Loucy (cell line): Measurements from ENCODE around the gene UCP3.
A peak's percentile ranks its signal among the peaks of the same experiment; 100 is the strongest.

ENCODE experiments used
- H2AFZ ChIP-seq: fragments of 200-600 bp; sonication (generic); 2 replicates; pipeline ENCODE4 v1.6.0; 2016; ENCODE audit warnings: antibody characterized with exemption, mild to moderate bottlenecking, low read length, moderate library complexity
- H3F3A ChIP-seq: fragments of 200-600 bp; 2 replicates; pipeline ENCODE4 v1.6.0; 2016; ENCODE audit warnings: antibody characterized with exemption, low read depth, mild to moderate bottlenecking
- H3K27me3 ChIP-seq: fragments of 200-600 bp; sonication (generic); 2 replicates; pipeline ENCODE4 v1.6.1; 2014; ENCODE audit warnings: low read length, mild to moderate bottlenecking; ENCODE audit not compliant: insufficient read depth, poor library complexity, severe bottlenecking
- H3K36me3 ChIP-seq: fragments of 200-600 bp; sonication (generic); 2 replicates; pipeline ENCODE4 v1.6.1; 2016; ENCODE audit warnings: low read length; ENCODE audit not compliant: insufficient read depth
- H3K4me1 ChIP-seq: fragments of 200-600 bp; sonication (generic); 2 replicates; pipeline ENCODE4 v1.5.1; 2014; ENCODE audit warnings: low read length, mild to moderate bottlenecking; ENCODE audit not compliant: insufficient read depth, poor library complexity, severe bottlenecking
- H3K4me2 ChIP-seq: fragments of 200-600 bp; sonication (generic); 2 replicates; pipeline ENCODE4 v1.6.0; 2014; ENCODE audit warnings: antibody characterized with exemption, low read length, low read depth, mild to moderate bottlenecking; ENCODE audit not compliant: poor library complexity, severe bottlenecking
- H3K4me3 ChIP-seq: fragments of 200-600 bp; sonication (generic); 2 replicates; pipeline ENCODE4 v1.5.1; 2014; ENCODE audit warnings: low read length, mild to moderate bottlenecking, mixed read lengths; ENCODE audit not compliant: poor library complexity, severe bottlenecking
- H3K79me2 ChIP-seq: fragments of 200-600 bp; sonication (generic); 2 replicates; pipeline ENCODE4 v1.6.1; 2014; ENCODE audit warnings: low read length; ENCODE audit not compliant: insufficient read depth
- H3K9ac ChIP-seq: fragments of 200-600 bp; sonication (generic); 2 replicates; pipeline ENCODE4 v1.6.0; 2014; ENCODE audit warnings: mild to moderate bottlenecking, low read depth, low read length, moderate library complexity; ENCODE audit not compliant: poor library complexity, severe bottlenecking
- H3K9me2 ChIP-seq: fragments of 200-600 bp; sonication (generic); replicated peaks from 2 replicates; pipeline ENCODE4 v1.6.1; 2016; ENCODE audit warnings: low read depth, low read length, mixed read lengths
- H3K9me3 ChIP-seq: fragments of 200-600 bp; sonication (generic); 2 replicates; pipeline ENCODE4 v1.6.1; 2014; ENCODE audit warnings: mild to moderate bottlenecking, antibody characterized with exemption, low read length, low read depth; ENCODE audit not compliant: insufficient read depth
- H4K20me1 ChIP-seq: fragments of 200-600 bp; sonication (generic); 2 replicates; pipeline ENCODE4 v1.6.0; 2014; ENCODE audit warnings: antibody characterized with exemption, low read length, mild to moderate bottlenecking; ENCODE audit not compliant: insufficient read depth, poor library complexity, severe bottlenecking
- CTCF ChIP-seq: fragments of 200-600 bp; sonication (generic); conservative IDR thresholded peaks from 2 replicates; pipeline ENCODE4 v1.5.1; 2014; ENCODE audit warnings: mild to moderate bottlenecking, antibody characterized with exemption, low read length
- EZH2phosphoT487 ChIP-seq: fragments of 200-600 bp; IDR thresholded peaks from 2 replicates; pipeline ENCODE4 v1.6.1; 2018; ENCODE audit warnings: antibody characterized with exemption, mild to moderate bottlenecking, moderate library complexity, borderline replicate concordance

The UCP3 gene

DNA sequence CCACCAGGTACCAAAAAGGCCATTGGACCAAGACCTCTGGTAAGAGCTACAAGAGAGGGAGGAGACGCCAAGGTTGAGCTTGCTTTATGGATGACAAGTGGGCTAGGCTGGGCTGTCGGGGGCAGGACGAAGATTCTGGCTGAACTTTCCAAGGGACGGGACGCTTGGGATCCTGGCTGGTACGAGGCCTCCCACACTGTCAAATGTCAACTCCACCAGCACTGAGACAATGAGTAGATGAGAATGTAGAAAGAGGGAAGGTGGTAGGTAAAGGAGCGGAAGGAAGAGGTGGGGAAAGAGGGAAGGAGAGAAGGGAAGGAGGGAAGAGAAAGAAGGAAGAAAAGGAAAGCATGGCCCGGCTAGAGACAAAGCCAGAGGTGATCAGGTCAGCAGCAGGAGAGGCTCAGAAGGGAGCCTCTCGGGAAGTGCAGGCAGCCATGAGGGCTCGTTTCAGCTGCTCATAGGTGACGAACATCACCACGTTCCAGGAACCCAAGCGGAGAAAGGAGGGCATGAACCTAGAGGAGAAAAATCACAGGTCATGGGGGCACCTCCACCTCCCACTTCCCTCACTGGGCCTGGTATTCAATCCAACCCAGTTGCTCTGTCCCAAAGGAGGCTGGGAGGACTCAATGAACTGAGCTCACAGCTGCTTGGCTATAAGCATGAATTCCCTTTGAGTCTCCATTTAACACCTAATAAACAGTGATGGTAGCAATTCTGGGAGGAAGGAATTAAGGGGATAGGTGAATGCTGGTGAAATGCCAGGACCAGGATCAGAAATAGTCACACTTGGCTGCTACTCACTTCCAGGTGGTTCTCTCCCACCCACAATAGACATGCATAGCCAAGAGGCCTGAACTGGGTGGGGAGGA, 34.0 kb downstream of the UCP3 start:
- no peaks in the 10 kb centered on the region for H3K9me2 ChIP-seq
- H3K79me2 ChIP-seq = peaks cover 37% of the 10 kb centered on the region
- H3K4me2 ChIP-seq = peak overlapping the region; percentile 33
- H4K20me1 ChIP-seq = peaks cover 48% of the 10 kb centered on the region
- H3K9me3 ChIP-seq = no peaks in the 10 kb centered on the region
- peaks cover 45% of the 10 kb centered on the region for H3K4me1 ChIP-seq
- H2AFZ ChIP-seq = no peak overlapping the region
- H3K27me3 ChIP-seq = no peaks in the 10 kb centered on the region
- H3F3A ChIP-seq = 0 out of 2 replicates have a peak, but pooled peaks cover 9% of the 10 kb centered on the region
- no peak overlapping the region for H3K9ac ChIP-seq
- no peak for TF ChIP-seq CTCF
- no peak for TF ChIP-seq EZH2phosphoT487
- H3K4me3 ChIP-seq = no peak overlapping the region
- peaks cover 47% of the 10 kb centered on the region; the same call in 1 of the 2 replicates for H3K36me3 ChIP-seq

DNA sequence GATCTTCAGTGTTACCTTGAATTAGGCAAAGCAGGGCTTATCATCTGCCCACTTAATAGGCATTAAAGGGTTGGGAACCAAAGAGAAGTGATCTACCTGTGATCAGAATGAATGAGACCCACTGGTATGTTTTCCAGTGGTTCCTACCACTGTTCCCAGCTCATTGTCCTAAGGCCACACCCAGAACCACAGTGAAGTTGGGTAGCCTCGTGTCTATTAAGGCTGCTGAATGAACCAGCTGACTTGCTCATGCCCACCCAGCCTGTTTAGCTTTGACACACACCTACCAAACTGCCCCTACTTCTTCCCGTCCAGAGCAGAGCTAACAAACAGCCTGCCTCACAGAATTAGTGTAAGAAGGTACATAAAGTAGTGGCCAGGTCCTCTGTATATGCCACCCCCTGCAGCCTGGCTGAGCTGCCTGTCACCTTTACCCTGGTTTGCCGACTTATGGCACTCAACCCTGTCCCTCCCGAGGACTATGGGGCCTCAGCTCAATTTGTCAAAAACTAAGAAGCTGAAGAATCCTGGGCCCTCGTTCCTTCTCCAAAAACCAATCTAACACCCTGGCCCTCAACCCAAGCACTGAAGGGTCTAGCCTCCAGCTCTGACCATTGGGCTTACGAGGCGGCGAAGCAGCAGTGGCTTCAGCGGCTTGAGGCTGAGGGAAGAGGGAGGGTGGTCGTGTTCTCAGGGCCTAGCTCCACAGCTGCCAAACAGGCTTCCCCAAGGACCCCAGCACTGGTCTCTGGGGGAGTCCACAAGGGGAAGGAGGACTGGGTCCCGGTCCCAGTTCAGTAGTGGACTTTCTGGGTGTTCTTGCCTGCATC, 36.0 kb downstream of the UCP3 start:
- Histone ChIP-seq H3K4me3 (no peak overlapping the region), H3K36me3 (peaks cover 34% of the 10 kb centered on the region; the same call in 1 of the 2 replicates), H3F3A (0 out of 2 replicates have a peak, but pooled peaks cover 9% of the 10 kb centered on the region), H2AFZ (no peak overlapping the region), H3K9me2 (no peaks in the 10 kb centered on the region), H3K4me1 (peaks cover 35% of the 10 kb centered on the region), H3K4me2 (no peak overlapping the region), H3K9ac (no peak overlapping the region), H4K20me1 (peaks cover 28% of the 10 kb centered on the region), H3K9me3 (no peaks in the 10 kb centered on the region), H3K27me3 (no peaks in the 10 kb centered on the region), H3K79me2 (peaks cover 17% of the 10 kb centered on the region)
- TF ChIP-seq CTCF = no peak
- no peak for TF ChIP-seq EZH2phosphoT487

- Histone ChIP-seq H3K9ac (no peak overlapping the region), H3F3A (0 out of 2 replicates have a peak, but pooled peaks cover 9% of the 10 kb centered on the region), H3K27me3 (no peaks in the 10 kb centered on the region), H3K9me3 (no peaks in the 10 kb centered on the region), H3K9me2 (no peaks in the 10 kb centered on the region), H3K4me3 (no peak overlapping the region), H3K4me2 (no peak overlapping the region), H2AFZ (no peak overlapping the region), H3K36me3 (peaks cover 27% of the 10 kb centered on the region; the same call in 1 of the 2 replicates), H3K79me2 (peaks cover 11% of the 10 kb centered on the region; the same call in 1 of the 2 replicates), H3K4me1 (peaks cover 28% of the 10 kb centered on the region), H4K20me1 (peaks cover 22% of the 10 kb centered on the region)
- no peak for TF ChIP-seq CTCF
- no peak for TF ChIP-seq EZH2phosphoT487
Observed at GRCh38 chr11:73972187-73972586, 36.7 kb downstream of the UCP3 start.
